ENCODE measurements around the gene POLR3A.
"Not testable (repeated sequence)": the region's sequence is repeated elsewhere in the genome, so short reads cannot be mapped to it uniquely, and the experiment has no call there.

The POLR3A gene

DNA sequence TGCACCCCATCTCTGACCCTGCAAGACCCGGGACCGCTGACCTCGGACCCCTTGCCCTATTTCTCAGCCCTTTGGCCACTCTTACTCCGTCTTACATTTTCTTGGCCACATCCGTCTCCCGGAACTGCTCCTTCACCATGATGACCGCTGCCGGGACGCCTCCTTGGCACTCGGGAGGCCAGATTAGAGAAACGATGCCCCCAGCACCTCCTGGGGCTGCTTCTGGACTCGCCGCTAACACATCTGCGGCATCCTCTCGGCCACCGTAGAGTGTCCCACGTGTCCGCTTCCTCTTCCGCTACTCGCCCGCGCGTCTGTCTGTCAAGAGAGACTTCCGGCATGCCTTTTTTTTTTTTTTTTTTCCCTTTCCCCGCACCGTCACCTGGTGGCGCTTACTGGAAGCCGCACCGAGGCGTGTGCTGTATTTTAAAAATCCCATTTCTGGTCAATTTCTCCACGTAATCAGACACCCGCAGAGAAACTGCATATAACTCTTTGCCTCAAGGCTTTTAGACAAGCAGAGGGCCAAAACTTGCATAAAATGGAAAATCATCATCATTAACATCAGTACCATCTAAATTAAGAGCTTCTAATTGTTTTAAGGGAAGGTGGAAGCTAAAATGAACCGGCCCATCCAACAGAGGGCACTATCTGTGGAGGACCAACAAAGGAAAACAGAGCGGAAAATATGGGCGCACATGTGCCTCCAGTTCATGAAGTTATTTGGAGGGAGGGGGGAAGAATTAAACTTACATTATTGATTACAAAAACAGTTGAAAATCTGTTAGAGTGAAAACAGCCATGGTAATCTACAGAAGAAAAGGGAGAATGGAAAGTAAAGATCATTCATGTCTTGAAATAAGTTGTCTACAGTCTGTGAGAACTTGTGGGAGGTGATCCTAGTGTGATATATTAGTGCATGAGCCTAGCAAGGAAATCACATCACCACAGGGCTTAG lies at the start of gene POLR3A:
TSS of gene POLR3A (minus strand) at position 247 of the 958 bp plus-strand sequence. CDS start at position 139, 108 bp downstream.
- peak; percentile 98 for DNase-seq (ENCODE audit: low read depth)
- TF ChIP-seq MYC (IDR thresholded peaks at IDR 0.05; ENCODE audit: low read depth, low read length): peak; percentile 94
- TF ChIP-seq, protein P1, sequence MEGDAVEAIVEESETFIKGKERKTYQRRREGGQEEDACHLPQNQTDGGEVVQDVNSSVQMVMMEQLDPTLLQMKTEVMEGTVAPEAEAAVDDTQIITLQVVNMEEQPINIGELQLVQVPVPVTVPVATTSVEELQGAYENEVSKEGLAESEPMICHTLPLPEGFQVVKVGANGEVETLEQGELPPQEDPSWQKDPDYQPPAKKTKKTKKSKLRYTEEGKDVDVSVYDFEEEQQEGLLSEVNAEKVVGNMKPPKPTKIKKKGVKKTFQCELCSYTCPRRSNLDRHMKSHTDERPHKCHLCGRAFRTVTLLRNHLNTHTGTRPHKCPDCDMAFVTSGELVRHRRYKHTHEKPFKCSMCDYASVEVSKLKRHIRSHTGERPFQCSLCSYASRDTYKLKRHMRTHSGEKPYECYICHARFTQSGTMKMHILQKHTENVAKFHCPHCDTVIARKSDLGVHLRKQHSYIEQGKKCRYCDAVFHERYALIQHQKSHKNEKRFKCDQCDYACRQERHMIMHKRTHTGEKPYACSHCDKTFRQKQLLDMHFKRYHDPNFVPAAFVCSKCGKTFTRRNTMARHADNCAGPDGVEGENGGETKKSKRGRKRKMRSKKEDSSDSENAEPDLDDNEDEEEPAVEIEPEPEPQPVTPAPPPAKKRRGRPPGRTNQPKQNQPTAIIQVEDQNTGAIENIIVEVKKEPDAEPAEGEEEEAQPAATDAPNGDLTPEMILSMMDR (IDR thresholded peaks at IDR 0.05; ENCODE audit: low read depth, low read length): peak; percentile 59
- peak; percentile 64 for TF ChIP-seq POLR2A (IDR thresholded peaks at IDR 0.05; ENCODE audit: extremely low read depth, insufficient read length)
- TF ChIP-seq MAX (IDR thresholded peaks at IDR 0.05; ENCODE audit: low read depth, low read length): peak; percentile 98
- peak within 1 kb of the TSS; percentile 99 for H3K4me3 ChIP-seq (ENCODE audit: low read depth, low read length)

- no peak for DNase-seq (ENCODE audit: low read depth)
- no peak overlapping the region for H3K4me3 ChIP-seq (ENCODE audit: low read depth, low read length)
- TF ChIP-seq, protein P1 (IDR thresholded peaks at IDR 0.05; ENCODE audit: low read depth, low read length): no peak
- TF ChIP-seq POLR2A (IDR thresholded peaks at IDR 0.05; ENCODE audit: extremely low read depth, insufficient read length) (no peak), MAX (IDR thresholded peaks at IDR 0.05; ENCODE audit: low read depth, low read length) (no peak), MYC (IDR thresholded peaks at IDR 0.05; ENCODE audit: low read depth, low read length) (no peak)
These were observed 49.4 kb upstream of the POLR3A start for GRCh38 chr10:78078539-78079330.

- DNase-seq (ENCODE audit: low read depth); H3K4me3 ChIP-seq (ENCODE audit: low read depth, low read length): not testable (repeated sequence)
These were observed 46.5 kb upstream of the POLR3A start for GRCh38 chr10:78075806-78076205.

GRCh38 chr10:78072504-78072903 lies 43.2 kb upstream of the POLR3A start:
- no peak overlapping the region for H3K4me3 ChIP-seq (ENCODE audit: low read depth, low read length)
- DNase-seq (ENCODE audit: low read depth): no peak
- TF ChIP-seq POLR2A (IDR thresholded peaks at IDR 0.05; ENCODE audit: extremely low read depth, insufficient read length) (no peak), MAX (IDR thresholded peaks at IDR 0.05; ENCODE audit: low read depth, low read length) (no peak)

DNA sequence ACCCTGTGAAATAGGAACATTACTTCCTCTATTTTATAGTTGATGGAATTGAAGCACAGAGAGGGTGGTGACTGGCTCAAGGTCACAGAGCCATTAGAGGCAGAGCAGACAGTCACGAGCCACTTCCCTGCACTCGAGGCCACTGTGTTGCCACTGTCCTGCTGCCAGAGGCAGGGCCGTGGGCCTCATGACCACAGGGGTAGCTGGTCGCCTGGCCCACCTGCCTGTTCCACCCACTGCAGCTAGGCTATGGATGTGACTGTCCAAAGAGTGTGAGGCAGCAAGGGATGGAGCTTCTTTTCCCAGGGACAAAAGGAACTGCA lies 42.5 kb upstream of the POLR3A start:
- DNase-seq (ENCODE audit: low read depth): no peak
- TF ChIP-seq, protein P1 (IDR thresholded peaks at IDR 0.05; ENCODE audit: low read depth, low read length): no peak
- TF ChIP-seq POLR2A (IDR thresholded peaks at IDR 0.05; ENCODE audit: extremely low read depth, insufficient read length): no peak
- no peak for TF ChIP-seq MYC (IDR thresholded peaks at IDR 0.05; ENCODE audit: low read depth, low read length)
- TF ChIP-seq MAX (IDR thresholded peaks at IDR 0.05; ENCODE audit: low read depth, low read length): no peak
- no peak overlapping the region for H3K4me3 ChIP-seq (ENCODE audit: low read depth, low read length)

- H3K4me3 ChIP-seq (ENCODE audit: low read depth, low read length): no peak overlapping the region
- TF ChIP-seq, protein P1 (IDR thresholded peaks at IDR 0.05; ENCODE audit: low read depth, low read length): no peak
- no peak for TF ChIP-seq MAX (IDR thresholded peaks at IDR 0.05; ENCODE audit: low read depth, low read length)
- no peak for TF ChIP-seq MYC (IDR thresholded peaks at IDR 0.05; ENCODE audit: low read depth, low read length)
- TF ChIP-seq POLR2A (IDR thresholded peaks at IDR 0.05; ENCODE audit: extremely low read depth, insufficient read length): no peak
- DNase-seq (ENCODE audit: low read depth): no peak
These were observed 42.0 kb upstream of the POLR3A start for GRCh38 chr10:78071140-78071856.

Data from NB4 (cell line).